K562 (cell line): Measurements from ENCODE around the gene RAB1B. TPM values are rescaled to one million over a fixed set of nuclear protein-coding genes. Genes with fewer than 3 reads are reported as not detected.
A peak's percentile ranks its signal among the peaks of the same experiment; 100 is the strongest.

ENCODE experiments used
- ATF7 ChIP-seq: fragments of 450-650 bp; IDR thresholded peaks from 2 replicates; pipeline ENCODE4 v1.7.1; 2014; ENCODE audit warnings: mild to moderate bottlenecking, moderate library complexity
- CEBPZ ChIP-seq: fragments of 150-350 bp; IDR thresholded peaks from 2 replicates; pipeline ENCODE4 v1.6.1; 2014; ENCODE audit warnings: low read depth, mild to moderate bottlenecking, low read length, borderline replicate concordance
- CREBBP ChIP-seq: IDR thresholded peaks from one replicate; pipeline ENCODE4 v1.6.1; 2012; ENCODE audit warnings: low read depth, mild to moderate bottlenecking, control low read depth, inconsistent platforms, low read length
- DEAF1 ChIP-seq: fragments of 450-650 bp; formaldehyde crosslinking; IDR thresholded peaks from 2 replicates; pipeline ENCODE4 v1.4.0; 2020; ENCODE audit warnings: mild to moderate bottlenecking, moderate library complexity
- EGR1 ChIP-seq: fragments of 450-650 bp; conservative IDR thresholded peaks from 2 replicates; pipeline ENCODE4 v1.6.1; 2017; ENCODE audit warnings: mild to moderate bottlenecking
- HCFC1 ChIP-seq: IDR thresholded peaks from 2 replicates; pipeline ENCODE4 v1.6.1; 2012; ENCODE audit warnings: low read depth, low read length, improper control_type of control experiment
- HINFP ChIP-seq: fragments of 450-650 bp; conservative IDR thresholded peaks from 2 replicates; pipeline ENCODE4 v1.6.1; 2016; ENCODE audit warnings: missing genetic modification characterization, low read depth, mild to moderate bottlenecking, control low read depth, missing compliant biosample characterization
- HNRNPUL1 ChIP-seq: fragments of 200-400 bp; formaldehyde crosslinking; IDR thresholded peaks from 2 replicates; pipeline ENCODE4 v1.6.1; 2017; ENCODE audit warnings: low read length
- MEF2A ChIP-seq: IDR thresholded peaks from 2 replicates; pipeline ENCODE4 v1.6.1; 2011; ENCODE audit warnings: low read depth, mild to moderate bottlenecking, low read length, moderate library complexity; ENCODE audit not compliant: control insufficient read depth
- NR2C2 ChIP-seq, 2 experiments: fragments of 200-800 bp in 1 of 2; sonication (Bioruptor generic) in 1 of 2; sonication (generic) in 1 of 2; formaldehyde crosslinking in 1 of 2; IDR thresholded peaks; 2 replicates each; pipeline versions ENCODE4 v1.6.1 to v1.8.0; 2016 to 2022; ENCODE audit warnings: mild to moderate bottlenecking in 1 of 2, missing compliant biosample characterization in 1 of 2, missing genetic modification characterization in 1 of 2, missing genetic modification reagents in 1 of 2
- OTX1 ChIP-seq: fragments of 450-650 bp; formaldehyde crosslinking; IDR thresholded peaks from 2 replicates; pipeline ENCODE4 v1.4.0; 2022; ENCODE audit warnings: mild to moderate bottlenecking
- SNRNP70 ChIP-seq: fragments of 200-400 bp; formaldehyde crosslinking; optimal IDR thresholded peaks from 2 replicates; pipeline ENCODE3; 2017; ENCODE audit warnings: low read depth, low read length
- TCFL5 ChIP-seq: fragments of 250-450 bp; sonication (Bioruptor Pico); conservative IDR thresholded peaks from 2 replicates; pipeline ENCODE4 v1.6.1; 2021; ENCODE audit warnings: mild to moderate bottlenecking, moderate library complexity, matching md5 sums
- ZBTB1 ChIP-seq: sonication (generic); formaldehyde crosslinking; IDR thresholded peaks from 2 replicates; pipeline ENCODE4 v1.8.1; 2023; ENCODE audit warnings: missing genetic modification reagents, low read depth, mild to moderate bottlenecking, borderline replicate concordance
- ZMIZ1 ChIP-seq, 2 experiments: fragments of 150-350 bp in 1 of 2; IDR thresholded peaks; 2 replicates each; pipeline ENCODE4 v1.6.1; 2012 to 2016; ENCODE audit warnings: low read depth in 2 of 2, low read length in 2 of 2, mild to moderate bottlenecking in 1 of 2, moderate library complexity in 1 of 2
- polyA plus RNA-seq, 8 experiments: library from polyadenylated mRNA; depleted of rRNA in 4 of 8; stranded (reverse) in 5 of 8; unstranded in 3 of 8; fragments of >200 nt; fragmentation: Nextera tagmentation in 2 of 8; fragmentation: Illumina TruSeq in 1 of 8; extraction: Ambion mirVana in 2 of 8; extraction: Trizol in 1 of 8; gene quantifications; 2 replicates each; pipeline versions ENCODE4 v1.2.1 to v1.2.3, GENCODE V29; 2011 to 2014; ENCODE audit warnings: inconsistent platforms in 1 of 8, missing spikeins in 1 of 8
- total RNA-seq, 7 experiments: library from RNA; depleted of rRNA in 6 of 7; stranded (reverse); fragments of >200 nt in 6 of 7; fragmentation: Illumina TruSeq in 2 of 7; extraction: Trizol in 2 of 7; gene quantifications; 2 replicates each; pipeline versions ENCODE4 v1.2.1 to v1.2.3, GENCODE V29; 2011 to 2021; ENCODE audit warnings: low replicate concordance in 1 of 7

The RAB1B gene
- total and polyA plus RNA-seq, 9 of the 15 experiments (the other 6 are each of a cell fraction or from before 2014, with no cell fraction given), result 5.6 to 146 (median 98.6) TPM

- peak; percentile 23; the same call in 1 of the 2 replicates for TF ChIP-seq MEF2A
- no peak for TF ChIP-seq SNRNP70
- peak; percentile 65 for TF ChIP-seq HCFC1
- peak; percentile 19; the same call in 1 of the 2 replicates for TF ChIP-seq ZBTB1 (CRISPR knock-in tag)
- TF ChIP-seq HINFP (tag), result no peak
- TF ChIP-seq OTX1 (CRISPR knock-in tag), result peak; percentile 25; the same call in 1 of the 2 replicates
- no peak for TF ChIP-seq TCFL5
- TF ChIP-seq CREBBP, result peak; percentile 92
- TF ChIP-seq HNRNPUL1, result no peak
- TF ChIP-seq DEAF1, result peak; percentile 71
- TF ChIP-seq CEBPZ, result no peak
- TF ChIP-seq NR2C2 (CRISPR knock-in tag; IDR thresholded peaks at IDR 0.05), result no peak
- no peak for TF ChIP-seq NR2C2 (tag; IDR thresholded peaks at IDR 0.05)
- TF ChIP-seq ATF7, result peak; percentile 61
- peak in 1 of 2 experiments; percentile 66; a peak in 2 of 4 replicates for TF ChIP-seq ZMIZ1 (IDR thresholded peaks at IDR 0.05; ENCODE audit: low read depth in 2 of 2, low read length in 2 of 2)
- TF ChIP-seq EGR1, result peak; percentile 21; the same call in 1 of the 2 replicates
These were observed 14.3 kb downstream of the RAB1B start (continued) for GRCh38 chr11:66282468-66283455.
